Femur (tissue), 1 donor: Measurements from ENCODE around the gene FAM13B.

Source experiments
- DNase-seq: peaks from one replicate; pipeline ENCODE4 v3.0.0-alpha.2; 2017

FAM13B gene

DNA sequence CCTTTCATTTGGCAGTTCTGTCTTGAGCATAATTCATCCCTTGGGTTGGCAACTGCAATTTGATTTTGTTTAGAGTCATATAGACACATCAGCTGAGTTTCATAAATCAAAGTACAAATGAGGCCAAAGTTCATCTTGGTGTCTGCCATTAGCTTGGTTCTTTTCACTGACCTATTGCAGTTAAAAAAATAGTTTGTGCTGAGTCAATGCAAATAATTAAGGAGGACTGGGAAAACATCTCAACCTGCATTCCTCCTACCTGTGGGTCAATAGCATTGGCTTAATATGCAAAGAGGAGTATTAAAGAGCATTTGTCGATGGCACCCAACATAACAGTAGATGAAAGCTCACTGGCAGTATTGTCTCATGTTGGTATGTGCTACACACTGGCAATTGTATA is 142.0 kb downstream of the FAM13B start:
- no peak for DNase-seq

DNA sequence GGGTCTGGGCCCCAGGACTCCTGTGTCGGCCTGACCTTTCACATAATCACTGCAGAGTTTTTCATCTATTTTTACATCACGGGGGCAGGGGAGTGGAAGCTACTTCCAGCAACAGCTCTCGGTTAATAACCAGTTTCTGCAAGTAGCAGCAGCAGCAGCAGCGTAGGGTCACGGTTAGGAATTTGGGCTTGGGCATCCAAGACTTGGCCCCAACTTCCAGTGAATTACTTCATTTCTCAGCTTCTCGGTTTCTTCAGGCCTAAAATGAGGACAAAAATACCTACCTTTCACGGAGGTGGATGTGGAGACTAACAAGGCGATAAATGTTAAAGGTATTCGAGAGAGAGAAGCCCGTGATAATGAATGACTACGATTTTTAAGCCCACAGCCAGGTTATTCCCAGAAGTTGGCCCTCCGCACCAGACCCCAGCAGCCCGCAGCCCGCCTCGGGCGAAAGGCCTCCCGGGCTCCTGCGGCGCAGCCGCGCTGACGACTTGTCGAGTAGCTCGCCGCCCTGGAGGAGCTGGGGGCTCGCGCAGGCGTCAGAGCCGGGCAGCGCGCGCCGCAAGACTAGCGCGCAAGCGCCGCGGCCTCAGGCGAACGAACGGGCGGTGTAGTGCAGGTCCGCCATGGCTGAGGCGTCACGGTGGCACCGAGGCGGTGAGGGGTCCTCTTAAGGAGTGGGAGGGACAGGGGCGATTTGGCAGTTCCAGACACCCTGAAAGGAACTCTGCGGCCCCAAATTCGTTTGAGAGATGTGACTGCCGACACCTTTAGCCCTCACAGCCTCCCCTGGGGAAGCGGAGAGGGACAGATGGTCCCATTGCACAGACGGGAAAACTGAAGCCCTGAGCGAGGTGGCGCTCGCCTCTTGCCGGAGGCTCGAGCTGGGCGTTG is 143.8 kb downstream of the FAM13B start, which contains the start of gene PKD2L2:
Gene PKD2L2, plus strand, starts transcription at position 595 of the 897 bp plus-strand sequence. Its CDS starts 35 bp downstream, at position 630.
- DNase-seq, result peak; percentile 91

DNA sequence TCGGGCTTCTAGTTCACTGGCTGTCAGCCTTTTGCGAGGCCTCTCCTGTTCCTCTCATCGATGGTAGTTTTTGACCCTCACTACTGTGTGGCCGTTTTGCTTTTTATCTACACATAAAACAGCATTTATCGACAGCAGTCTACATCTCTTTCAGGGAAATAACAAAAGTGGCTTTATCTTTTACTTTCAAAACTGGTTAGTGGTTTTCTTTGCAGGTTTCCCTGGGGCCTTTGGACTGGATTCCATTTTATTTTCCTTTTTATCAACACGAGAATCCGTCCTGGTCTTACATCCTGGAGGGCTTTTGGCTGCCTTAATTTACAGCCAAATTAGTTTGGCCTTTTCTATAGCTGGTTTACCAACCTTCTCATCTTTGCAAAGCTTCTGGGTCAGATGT is 144.4 kb downstream of the FAM13B start:
- DNase-seq, result no peak
